Activated T-helper 17 cell treated with anti-CD3 and anti-CD28 coated beads, Interleukin-2, amount 50 U/mL, for 72 hours (primary cell): ENCODE measurements around the gene DSPP. TPM values are rescaled to one million over a fixed set of nuclear protein-coding genes. Genes with fewer than 3 reads are reported as not detected.
"Not testable (repeated sequence)": the region's sequence is repeated elsewhere in the genome, so short reads cannot be mapped to it uniquely, and the experiment has no call there.

Experiments used
- ATAC-seq: fragments of 150-1000 bp; cut with Tn5 transposase; replicated peaks from 2 replicates; pipeline ENCODE4 v1.10.0; 2021; ENCODE audit warnings: mild to moderate bottlenecking, moderate library complexity
- H3K27ac Mint-ChIP-seq: one replicate; pipeline ENCODE4 v1.8.0; 2022; ENCODE audit warnings: mixed read lengths
- H3K27me3 Mint-ChIP-seq: one replicate; pipeline ENCODE4 v1.8.0; 2022; ENCODE audit warnings: mixed read lengths
- H3K36me3 Mint-ChIP-seq: one replicate; pipeline ENCODE4 v1.8.0; 2022; ENCODE audit warnings: low read depth, mild to moderate bottlenecking, mixed read lengths
- H3K4me1 Mint-ChIP-seq: one replicate; pipeline ENCODE4 v1.8.0; 2022; ENCODE audit warnings: mixed read lengths
- H3K4me3 Mint-ChIP-seq: one replicate; pipeline ENCODE4 v1.8.0; 2022; ENCODE audit warnings: mild to moderate bottlenecking, mixed read lengths
- H3K9me3 Mint-ChIP-seq: one replicate; pipeline ENCODE4 v1.8.0; 2022; ENCODE audit warnings: mixed read lengths
- total RNA-seq, 2 donors: library from RNA; stranded (reverse); gene quantifications; one replicate each; pipeline ENCODE4 v1.2.3, GENCODE V29; 2022

The DSPP gene
- total RNA-seq = not detected

GRCh38 chr4:87608229-87608628 lies at the start of gene DSPP:
TSS of gene DSPP (plus strand) at chr4:87608529. CDS start at chr4:87610909, 2,380 bp downstream.
- no peaks in the 10 kb centered on the region for H3K36me3 Mint-ChIP-seq
- H3K27ac Mint-ChIP-seq = no peak within 1 kb of the TSS
- no peaks in the 10 kb centered on the region for H3K9me3 Mint-ChIP-seq
- H3K4me1 Mint-ChIP-seq = no peaks in the 10 kb centered on the region
- H3K4me3 Mint-ChIP-seq = no peak within 1 kb of the TSS
- peaks cover 15% of the 10 kb centered on the region for H3K27me3 Mint-ChIP-seq
- no peak for ATAC-seq

DNA sequence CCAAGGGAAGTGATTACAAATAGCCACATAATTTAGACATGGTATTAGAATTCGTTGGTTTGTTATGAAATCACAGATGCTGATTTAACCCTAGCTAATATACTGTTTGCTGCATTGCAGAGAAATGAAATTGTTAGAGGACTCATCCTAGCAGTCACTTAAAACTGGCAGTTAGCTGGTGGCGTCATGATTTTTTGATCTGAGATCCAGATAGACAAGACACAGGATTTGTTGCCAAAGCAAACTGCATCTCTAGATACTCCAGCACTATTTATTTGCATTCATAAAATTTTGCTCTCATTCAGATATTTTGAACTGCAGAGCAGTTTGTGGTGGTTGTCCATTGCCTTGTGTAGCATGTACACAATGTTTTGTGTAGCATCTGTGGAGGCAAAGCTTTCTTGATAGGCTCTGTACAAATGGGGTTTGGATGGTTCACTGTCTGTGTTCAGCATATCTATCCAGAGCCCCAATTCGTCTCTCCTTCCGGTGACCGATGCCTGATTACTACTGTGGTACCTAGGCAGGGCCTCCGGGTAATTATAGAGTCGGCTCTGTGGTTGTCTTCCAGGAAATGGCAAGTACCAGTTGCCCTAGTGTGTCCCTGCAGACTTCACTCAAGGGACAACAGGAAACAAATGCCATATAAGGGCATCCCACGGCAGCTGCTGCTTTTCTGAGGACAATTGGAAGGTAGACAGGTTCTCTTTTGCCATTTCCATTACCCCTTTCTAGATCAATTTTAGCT lies 49.1 kb upstream of the DSPP start:
- ATAC-seq = peak; percentile 92
- Mint-ChIP-seq H3K27ac (no peak overlapping the region), H3K4me1 (peaks cover 7% of the 10 kb centered on the region), H3K4me3 (peak overlapping the region; percentile 23), H3K36me3 (no peaks in the 10 kb centered on the region), H3K27me3 (no peaks in the 10 kb centered on the region), H3K9me3 (peaks cover 4% of the 10 kb centered on the region)

DNA sequence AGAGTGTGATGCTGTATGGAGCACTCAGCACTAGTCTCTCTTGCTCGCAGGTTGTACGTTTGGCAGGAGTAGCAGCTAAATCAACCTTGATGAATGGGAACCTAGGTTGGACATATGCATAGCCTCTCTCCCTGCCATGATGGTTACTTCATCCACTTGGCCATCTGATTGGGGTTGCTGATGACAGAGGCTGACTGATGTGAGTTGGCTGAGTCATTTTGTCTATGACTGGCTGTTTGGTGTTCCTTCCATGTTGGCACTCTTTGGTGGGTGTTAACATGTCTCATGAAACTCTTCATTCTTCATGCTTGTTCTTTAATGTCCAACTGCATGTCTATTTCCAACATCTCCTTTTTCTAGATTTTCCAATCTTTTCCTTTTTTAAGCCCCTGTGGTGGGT lies 47.5 kb upstream of the DSPP start:
- H3K27me3 Mint-ChIP-seq = peaks cover 1% of the 10 kb centered on the region
- no peaks in the 10 kb centered on the region for H3K36me3 Mint-ChIP-seq
- peaks cover 5% of the 10 kb centered on the region for H3K4me1 Mint-ChIP-seq
- ATAC-seq = peak; percentile 31
- no peak overlapping the region for H3K27ac Mint-ChIP-seq
- peaks cover 4% of the 10 kb centered on the region for H3K9me3 Mint-ChIP-seq
- no peak overlapping the region for H3K4me3 Mint-ChIP-seq

DNA sequence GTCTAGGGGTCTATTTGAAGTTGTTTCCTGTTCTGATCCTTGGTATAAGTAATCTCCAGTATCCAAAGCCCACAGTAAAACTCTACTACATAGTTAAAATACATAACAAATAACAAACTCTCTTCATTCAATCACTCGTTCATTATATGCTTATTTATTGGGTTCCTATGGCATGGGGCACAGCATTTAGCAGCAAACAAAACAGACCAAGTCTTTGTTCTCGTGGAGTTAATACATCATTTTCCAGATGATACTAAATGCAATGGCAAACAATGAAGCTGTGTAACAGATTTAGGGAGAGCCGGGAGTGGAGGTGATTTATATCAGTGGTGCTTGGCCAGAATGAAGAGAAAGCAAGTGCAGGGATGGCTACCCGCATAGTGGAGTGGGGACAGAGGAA lies 42.6 kb upstream of the DSPP start:
- Mint-ChIP-seq H3K36me3 (no peaks in the 10 kb centered on the region), H3K4me1 (no peaks in the 10 kb centered on the region), H3K4me3 (no peak overlapping the region), H3K27ac (no peak overlapping the region), H3K9me3 (peaks cover 4% of the 10 kb centered on the region), H3K27me3 (peaks cover 5% of the 10 kb centered on the region)
- ATAC-seq = no peak

- H3K27me3 Mint-ChIP-seq = peaks cover 6% of the 10 kb centered on the region
These were observed 42.1 kb upstream of the DSPP start for GRCh38 chr4:87566276-87566675.

DNA sequence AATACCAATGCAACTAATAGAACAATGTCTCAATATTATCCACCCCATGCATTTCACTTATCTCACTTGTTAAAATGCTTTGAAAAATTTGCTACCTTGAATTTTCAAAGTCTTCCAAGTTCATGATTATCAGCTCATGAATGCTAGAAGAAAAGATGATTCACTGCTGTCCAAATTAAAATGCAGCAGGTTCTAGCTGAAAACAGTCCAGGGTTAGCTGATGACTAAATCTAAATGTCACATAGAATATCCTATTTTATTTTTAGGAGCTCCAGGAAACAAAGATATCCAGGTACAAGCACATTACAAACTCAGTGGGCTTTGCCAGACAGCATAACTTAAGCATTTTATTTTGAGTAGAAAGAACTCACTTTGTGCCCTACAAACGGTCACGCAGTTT lies 41.1 kb upstream of the DSPP start:
- H3K27ac Mint-ChIP-seq = no peak overlapping the region
- H3K4me3 Mint-ChIP-seq = no peak overlapping the region
- no peaks in the 10 kb centered on the region for H3K4me1 Mint-ChIP-seq
- ATAC-seq = no peak
- no peaks in the 10 kb centered on the region for H3K36me3 Mint-ChIP-seq
- H3K9me3 Mint-ChIP-seq = no peaks in the 10 kb centered on the region
- peaks cover 6% of the 10 kb centered on the region for H3K27me3 Mint-ChIP-seq

More at GRCh38 chr4:87566276-87566675, 42.1 kb upstream of the DSPP start:
- Mint-ChIP-seq H3K4me3 (no peak overlapping the region), H3K27ac (no peak overlapping the region), H3K9me3 (no peaks in the 10 kb centered on the region), H3K4me1 (no peaks in the 10 kb centered on the region), H3K36me3 (no peaks in the 10 kb centered on the region)
- no peak for ATAC-seq

DNA sequence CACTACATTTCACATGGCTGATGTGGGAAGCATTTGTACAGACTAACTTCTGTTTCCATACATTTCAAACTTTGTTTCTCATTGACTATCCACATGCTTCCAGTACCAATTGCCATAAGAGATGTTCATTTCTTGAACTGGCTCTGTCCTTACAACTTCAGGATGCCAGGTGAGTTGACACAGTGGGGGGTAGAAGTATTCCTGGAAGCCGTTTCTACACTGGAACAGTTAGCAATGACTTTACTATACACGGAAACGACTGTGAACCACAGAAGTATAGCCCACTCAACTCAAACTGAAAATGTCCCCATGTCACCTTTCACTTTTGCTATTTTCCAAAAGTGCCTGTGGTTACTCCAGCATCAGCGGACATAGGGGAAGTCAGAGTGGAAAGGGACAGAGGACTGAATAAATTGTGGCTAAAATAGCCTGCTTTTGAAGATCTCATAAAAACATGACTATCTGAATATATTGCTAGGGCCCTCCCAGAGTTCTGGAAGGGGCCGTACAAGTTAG lies 38.0 kb upstream of the DSPP start:
- Mint-ChIP-seq H3K36me3 (no peaks in the 10 kb centered on the region), H3K27me3 (peaks cover 11% of the 10 kb centered on the region), H3K4me1 (no peaks in the 10 kb centered on the region), H3K4me3 (no peak overlapping the region), H3K27ac (no peak overlapping the region), H3K9me3 (peaks cover 5% of the 10 kb centered on the region)
- no peak for ATAC-seq

- not testable (repeated sequence) for H3K4me3 Mint-ChIP-seq, ATAC-seq, H3K36me3 Mint-ChIP-seq, H3K27me3 Mint-ChIP-seq, H3K4me1 Mint-ChIP-seq, H3K9me3 Mint-ChIP-seq, H3K27ac Mint-ChIP-seq
These were observed 34.0 kb upstream of the DSPP start for GRCh38 chr4:87574376-87574775.

DNA sequence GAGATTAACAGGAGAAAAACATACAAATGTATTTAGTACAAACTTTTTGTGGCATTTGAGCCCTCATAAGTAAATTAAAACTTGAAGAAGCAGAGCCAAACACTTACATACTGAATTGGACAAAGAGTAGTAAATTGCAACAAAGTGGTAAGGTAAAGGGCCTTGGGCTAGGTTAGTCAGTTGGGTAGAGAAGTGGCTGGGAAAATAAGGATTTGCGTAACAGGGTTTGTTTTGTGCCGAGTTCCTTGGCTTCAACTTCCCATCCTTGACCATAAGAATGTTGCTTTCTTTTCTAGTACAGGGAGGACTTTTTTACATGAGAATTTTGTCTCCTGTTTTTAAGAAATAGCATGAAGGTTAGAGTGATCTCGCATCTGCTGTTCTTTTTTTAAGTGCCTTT lies 33.3 kb upstream of the DSPP start:
- Mint-ChIP-seq H3K27me3 (peaks cover 8% of the 10 kb centered on the region), H3K36me3 (no peaks in the 10 kb centered on the region), H3K4me1 (no peaks in the 10 kb centered on the region), H3K4me3 (no peak overlapping the region), H3K9me3 (peaks cover 5% of the 10 kb centered on the region), H3K27ac (no peak overlapping the region)
- ATAC-seq = no peak

DNA sequence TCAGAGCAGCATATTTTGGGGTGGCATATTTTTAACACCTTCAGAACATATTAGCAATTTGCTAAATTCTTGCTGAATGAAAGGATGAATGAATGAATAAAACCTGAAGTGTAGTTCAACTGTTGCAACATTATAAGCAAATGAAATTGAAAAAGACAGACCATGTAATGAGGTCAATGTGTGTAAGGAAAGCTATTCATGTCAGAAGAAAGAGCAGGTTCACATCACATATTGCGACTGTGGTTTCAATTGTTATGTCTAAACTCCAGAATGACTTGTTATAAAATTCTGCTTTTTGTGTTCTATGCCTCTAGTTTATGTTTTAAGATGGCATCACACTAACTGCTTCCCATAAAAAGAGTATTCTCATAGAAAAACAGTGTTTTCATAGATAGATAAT lies 32.9 kb upstream of the DSPP start:
- H3K9me3 Mint-ChIP-seq = peaks cover 5% of the 10 kb centered on the region
- no peak overlapping the region for H3K4me3 Mint-ChIP-seq
- no peaks in the 10 kb centered on the region for H3K36me3 Mint-ChIP-seq
- no peaks in the 10 kb centered on the region for H3K4me1 Mint-ChIP-seq
- H3K27me3 Mint-ChIP-seq = peaks cover 8% of the 10 kb centered on the region
- no peak overlapping the region for H3K27ac Mint-ChIP-seq
- ATAC-seq = no peak

GRCh38 chr4:87575983-87576382 lies 32.3 kb upstream of the DSPP start:
- Mint-ChIP-seq H3K27ac (no peak overlapping the region), H3K4me1 (no peaks in the 10 kb centered on the region), H3K9me3 (peaks cover 5% of the 10 kb centered on the region), H3K36me3 (no peaks in the 10 kb centered on the region), H3K4me3 (no peak overlapping the region), H3K27me3 (peaks cover 5% of the 10 kb centered on the region)
- no peak for ATAC-seq

- no peak for ATAC-seq
- H3K4me1 Mint-ChIP-seq = no peaks in the 10 kb centered on the region
- no peak overlapping the region for H3K4me3 Mint-ChIP-seq
- no peak overlapping the region for H3K27ac Mint-ChIP-seq
- H3K27me3 Mint-ChIP-seq = no peaks in the 10 kb centered on the region
- no peaks in the 10 kb centered on the region for H3K36me3 Mint-ChIP-seq
- peaks cover under 1% of the 10 kb centered on the region for H3K9me3 Mint-ChIP-seq
These were observed 28.9 kb upstream of the DSPP start for GRCh38 chr4:87579478-87579877.

GRCh38 chr4:87580057-87580456 lies 28.3 kb upstream of the DSPP start:
- no peaks in the 10 kb centered on the region for H3K36me3 Mint-ChIP-seq
- no peak overlapping the region for H3K4me3 Mint-ChIP-seq
- no peaks in the 10 kb centered on the region for H3K27me3 Mint-ChIP-seq
- ATAC-seq = no peak
- H3K27ac Mint-ChIP-seq = no peak overlapping the region
- H3K9me3 Mint-ChIP-seq = no peaks in the 10 kb centered on the region
- H3K4me1 Mint-ChIP-seq = no peaks in the 10 kb centered on the region

DNA sequence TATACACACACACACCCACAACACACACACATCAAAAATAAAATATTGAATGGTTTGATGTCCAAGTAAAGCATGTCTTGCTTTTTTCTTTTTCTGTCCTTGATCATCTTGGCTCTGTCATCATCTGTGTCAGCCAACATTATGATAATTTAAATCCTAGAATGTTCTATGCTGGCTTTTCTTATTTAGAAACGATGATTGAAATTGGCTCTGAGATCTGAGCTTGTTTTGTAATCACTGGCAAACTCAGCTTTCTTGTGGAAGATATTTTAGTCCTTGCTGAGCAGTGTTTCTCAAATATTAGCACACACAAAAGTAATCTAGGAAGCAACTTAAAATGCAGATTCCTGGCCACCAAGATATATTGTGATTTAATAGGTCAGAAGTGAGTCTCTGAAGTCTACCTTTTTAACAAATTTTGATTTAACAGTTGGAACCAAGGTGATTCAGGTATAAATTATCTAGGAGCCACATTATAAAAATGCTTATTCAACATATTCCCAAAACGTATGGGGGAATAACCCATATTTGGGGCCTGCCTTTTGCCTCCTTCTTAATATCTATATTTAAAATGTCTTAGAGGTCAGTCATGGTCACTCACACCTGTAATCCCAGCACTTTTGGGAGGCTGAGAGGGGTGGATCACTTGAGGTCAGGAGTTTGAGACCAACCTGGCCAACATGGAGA lies 24.0 kb upstream of the DSPP start:
- Mint-ChIP-seq H3K27ac (no peak overlapping the region), H3K36me3 (no peaks in the 10 kb centered on the region), H3K4me3 (no peak overlapping the region), H3K27me3 (no peaks in the 10 kb centered on the region), H3K9me3 (no peaks in the 10 kb centered on the region), H3K4me1 (no peaks in the 10 kb centered on the region)
- no peak for ATAC-seq

- ATAC-seq = no peak
- H3K4me3 Mint-ChIP-seq = no peak overlapping the region
- H3K9me3 Mint-ChIP-seq = no peaks in the 10 kb centered on the region
- peaks cover 5% of the 10 kb centered on the region for H3K27me3 Mint-ChIP-seq
- H3K36me3 Mint-ChIP-seq = no peaks in the 10 kb centered on the region
- H3K4me1 Mint-ChIP-seq = no peaks in the 10 kb centered on the region
- no peak overlapping the region for H3K27ac Mint-ChIP-seq
These were observed 18.8 kb upstream of the DSPP start for GRCh38 chr4:87589531-87589930.
